A549 (cell line): ENCODE results near the gene TMBIM1. TPM values are rescaled to one million over a fixed set of nuclear protein-coding genes. Genes with fewer than 3 reads are reported as not detected.

Experiments used
- ATAC-seq, 2 experiments: fragments of 200-7000 bp in 1 of 2; fragments of >200 bp in 1 of 2; cut with Nextera tagmentation in 1 of 2; cut with Tn5 transposase in 1 of 2; 3 replicates each; pipeline versions ENCODE4 v1.8.0 to v1.9.1; 2018 to 2020; ENCODE audit warnings: mild to moderate bottlenecking in 1 of 2, moderate library complexity in 1 of 2
- CTCF ChIA-PET: fragments of 300-600 bp; sonication (Branson Sonifier 250); formaldehyde crosslinking; extraction: SDS; loops from one replicate; lab custom pipeline; 2021; ENCODE audit warnings: antibody characterized with exemption, inconsistent platforms; lab: Yijun Ruan, JAX
- POLR2A ChIA-PET: fragments of 350-600 bp; formaldehyde crosslinking; extraction: SDS; loops from one replicate; lab custom pipeline; 2021; ENCODE audit warnings: antibody characterized with exemption, inconsistent platforms; lab: Yijun Ruan, JAX
- DNase-seq, 2 experiments: peaks; one replicate each; pipeline versions ENCODE4 v3.0.0 to v3.0.0-alpha.2; 2011 to 2016; ENCODE audit warnings: low read depth in 1 of 2, low spot score in 1 of 2
- FAIRE-seq: peaks from 2 replicates; lab custom pipeline; 2011; peaks lifted over from hg19 to GRCh38; lab: Jason Lieb, UNC
- H3K27ac ChIP-seq, 2 experiments: fragments of >200 bp; sonication (Bioruptor Twin); formaldehyde crosslinking; 3 replicates each; pipeline ENCODE4 v1.5.1; 2016 to 2017
- H3K4me1 ChIP-seq: fragments of >200 bp; sonication (Bioruptor Twin); formaldehyde crosslinking; 3 replicates; pipeline ENCODE4 v1.6.1; 2016
- H3K4me2 ChIP-seq: fragments of >200 bp; sonication (Bioruptor Twin); formaldehyde crosslinking; 3 replicates; pipeline ENCODE4 v1.6.1; 2016
- H3K4me3 ChIP-seq: fragments of >200 bp; sonication (Bioruptor Twin); formaldehyde crosslinking; 3 replicates; pipeline ENCODE4 v1.5.1; 2016
- H3K9me3 ChIP-seq: fragments of >200 bp; sonication (Bioruptor Twin); formaldehyde crosslinking; 3 replicates; pipeline ENCODE4 v1.6.1; 2016
- BCL3 ChIP-seq: fragments of >200 bp; sonication (Bioruptor Twin); formaldehyde crosslinking; IDR thresholded peaks from 3 replicates; pipeline ENCODE4 v1.6.1; 2016
- CBX2 ChIP-seq: fragments of 200-600 bp; sonication (generic); IDR thresholded peaks from 2 replicates; pipeline ENCODE4 v1.6.1; 2016; ENCODE audit warnings: low read depth, mild to moderate bottlenecking, borderline replicate concordance
- CBX8 ChIP-seq: fragments of 200-600 bp; sonication (generic); IDR thresholded peaks from 2 replicates; pipeline ENCODE4 v1.6.1; 2016
- CEBPB ChIP-seq, 2 experiments: fragments of >200 bp in 1 of 2; sonication (Bioruptor Twin) in 1 of 2; formaldehyde crosslinking in 1 of 2; IDR thresholded peaks; 2 replicates each; pipeline ENCODE4 v1.6.1; 2012 to 2016
- CHD2 ChIP-seq: fragments of 150-350 bp; IDR thresholded peaks from 2 replicates; pipeline ENCODE4 v1.6.1; 2014; ENCODE audit warnings: low read length; ENCODE audit not compliant: partially characterized antibody
- CTCF ChIP-seq: fragments of >200 bp; sonication (Bioruptor Twin); formaldehyde crosslinking; IDR thresholded peaks from 3 replicates; pipeline ENCODE4 v1.5.1; 2016
- EHMT2 ChIP-seq: fragments of 200-600 bp; sonication (generic); IDR thresholded peaks from 2 replicates; pipeline ENCODE4 v1.6.1; 2016; ENCODE audit warnings: antibody characterized with exemption, low read depth, mild to moderate bottlenecking, moderate library complexity
- EP300 ChIP-seq, 2 experiments: fragments of >200 bp; sonication (Bioruptor Twin); formaldehyde crosslinking; IDR thresholded peaks; 2 replicates in 1 of 2; 3 replicates in 1 of 2; pipeline ENCODE4 v1.6.1; 2016 to 2017
- FOSB ChIP-seq: fragments of 250-450 bp; sonication (Bioruptor Pico); IDR thresholded peaks from 2 replicates; pipeline ENCODE4 v1.5.0; 2020; ENCODE audit warnings: mild to moderate bottlenecking, moderate library complexity
- FOXS1 ChIP-seq: fragments of 250-450 bp; sonication (Bioruptor Pico); IDR thresholded peaks from 2 replicates; pipeline ENCODE4 v1.5.0; 2020; ENCODE audit warnings: mild to moderate bottlenecking, moderate library complexity
- HDAC2 ChIP-seq: fragments of 200-600 bp; sonication (generic); IDR thresholded peaks from 2 replicates; pipeline ENCODE4 v1.6.1; 2016
- HEYL ChIP-seq: fragments of 250-450 bp; sonication (Bioruptor Pico); IDR thresholded peaks from 2 replicates; pipeline ENCODE4 v1.8.0; 2021; ENCODE audit warnings: mild to moderate bottlenecking, moderate library complexity
- HOXA7 ChIP-seq: fragments of 250-450 bp; sonication (Bioruptor Pico); IDR thresholded peaks from 2 replicates; pipeline ENCODE4 v1.5.0; 2020; ENCODE audit warnings: mild to moderate bottlenecking, moderate library complexity
- KDM1A ChIP-seq: fragments of 200-600 bp; sonication (generic); IDR thresholded peaks from 2 replicates; pipeline ENCODE4 v1.6.1; 2016; ENCODE audit warnings: low read depth, mild to moderate bottlenecking
- NR3C1 ChIP-seq: fragments of >200 bp; sonication (Bioruptor Twin); formaldehyde crosslinking; IDR thresholded peaks from 3 replicates; pipeline ENCODE4 v1.6.1; 2017
- POLR2A ChIP-seq: IDR thresholded peaks from 2 replicates; pipeline ENCODE4 v1.6.1; 2012; ENCODE audit warnings: mild to moderate bottlenecking, low read length
- POLR2AphosphoS2 ChIP-seq: conservative IDR thresholded peaks from 2 replicates; pipeline ENCODE4 v1.6.1; 2012; ENCODE audit warnings: low read length, improper control_type of control experiment, inconsistent platforms
- RAD21 ChIP-seq, 2 experiments: fragments of >200 bp in 1 of 2; sonication (Bioruptor Twin) in 1 of 2; formaldehyde crosslinking in 1 of 2; IDR thresholded peaks in 1 of 2; conservative IDR thresholded peaks in 1 of 2; 2 replicates in 1 of 2; 3 replicates in 1 of 2; pipeline ENCODE4 v1.6.1; 2012 to 2018; ENCODE audit warnings: inconsistent platforms in 1 of 2
- RCOR1 ChIP-seq: fragments of 150-350 bp; IDR thresholded peaks from 2 replicates; pipeline ENCODE4 v1.6.1; 2014; ENCODE audit warnings: antibody characterized with exemption, low read length, low read depth
- REST ChIP-seq: fragments of 200-600 bp; sonication (generic); IDR thresholded peaks from 2 replicates; pipeline ENCODE4 v1.6.1; 2016; ENCODE audit warnings: antibody characterized with exemption, mild to moderate bottlenecking, moderate library complexity
- RFX5 ChIP-seq: fragments of 450-650 bp; IDR thresholded peaks from 2 replicates; pipeline ENCODE4 v1.7.1; 2014; ENCODE audit warnings: antibody characterized with exemption, mild to moderate bottlenecking, moderate library complexity
- RNF2 ChIP-seq: fragments of 200-600 bp; sonication (generic); IDR thresholded peaks from 2 replicates; pipeline ENCODE4 v1.6.1; 2016; ENCODE audit warnings: low read depth, mild to moderate bottlenecking, antibody characterized with exemption, moderate library complexity, borderline replicate concordance
- TFCP2L1 ChIP-seq: fragments of 250-450 bp; sonication (Bioruptor Pico); IDR thresholded peaks from 2 replicates; pipeline ENCODE4 v1.5.0; 2021; ENCODE audit warnings: mild to moderate bottlenecking
- TP53 ChIP-seq: fragments of 250-450 bp; sonication (Bioruptor Pico); IDR thresholded peaks from 2 replicates; pipeline ENCODE4 v1.5.0; 2021; ENCODE audit warnings: mild to moderate bottlenecking, moderate library complexity
- USF2 ChIP-seq: fragments of 450-650 bp; IDR thresholded peaks from 2 replicates; pipeline ENCODE4 v1.6.1; 2014; ENCODE audit warnings: antibody characterized with exemption
- ZC3H11A ChIP-seq: fragments of 450-650 bp; IDR thresholded peaks from 2 replicates; pipeline ENCODE4 v1.6.1; 2014; ENCODE audit warnings: antibody characterized with exemption, mild to moderate bottlenecking
- ZFP36 ChIP-seq: fragments of 450-650 bp; IDR thresholded peaks from 2 replicates; pipeline ENCODE4 v1.6.1; 2014; ENCODE audit warnings: borderline replicate concordance; ENCODE audit not compliant: partially characterized antibody
- WGBS: methylation state at CpG from one replicate; pipeline ENCODE4 v1.1.6; 2017; ENCODE audit errors: missing lambda C conversion rate; 5-methylcytosine and 5-hydroxymethylcytosine counted together
- polyA plus RNA-seq, 4 experiments: library from polyadenylated mRNA; depleted of rRNA in 3 of 4; stranded (reverse); fragments of >200 nt; fragmentation: RNase III in 1 of 4; extraction: RNeasy Plus Mini Kit Qiagen cat#74134 plus additional on column Dnase treatment in 1 of 4; gene quantifications; 2 replicates in 3 of 4; 3 replicates in 1 of 4; pipeline ENCODE4 v1.2.3, GENCODE V29; 2011 to 2017
- TF ChIP-seq, protein P1 (sequence below): fragments of 150-350 bp; IDR thresholded peaks from 2 replicates; pipeline ENCODE4 v1.6.1; 2014; ENCODE audit warnings: low read depth, mild to moderate bottlenecking, low read length
- TF ChIP-seq, protein P2 (sequence below): IDR thresholded peaks from 2 replicates; pipeline ENCODE4 v1.6.1; 2012

The TMBIM1 gene
- polyA plus RNA-seq, 2 of the 4 experiments (the other 2 are of a cell fraction) = 61.4 to 70.4 TPM

DNA sequence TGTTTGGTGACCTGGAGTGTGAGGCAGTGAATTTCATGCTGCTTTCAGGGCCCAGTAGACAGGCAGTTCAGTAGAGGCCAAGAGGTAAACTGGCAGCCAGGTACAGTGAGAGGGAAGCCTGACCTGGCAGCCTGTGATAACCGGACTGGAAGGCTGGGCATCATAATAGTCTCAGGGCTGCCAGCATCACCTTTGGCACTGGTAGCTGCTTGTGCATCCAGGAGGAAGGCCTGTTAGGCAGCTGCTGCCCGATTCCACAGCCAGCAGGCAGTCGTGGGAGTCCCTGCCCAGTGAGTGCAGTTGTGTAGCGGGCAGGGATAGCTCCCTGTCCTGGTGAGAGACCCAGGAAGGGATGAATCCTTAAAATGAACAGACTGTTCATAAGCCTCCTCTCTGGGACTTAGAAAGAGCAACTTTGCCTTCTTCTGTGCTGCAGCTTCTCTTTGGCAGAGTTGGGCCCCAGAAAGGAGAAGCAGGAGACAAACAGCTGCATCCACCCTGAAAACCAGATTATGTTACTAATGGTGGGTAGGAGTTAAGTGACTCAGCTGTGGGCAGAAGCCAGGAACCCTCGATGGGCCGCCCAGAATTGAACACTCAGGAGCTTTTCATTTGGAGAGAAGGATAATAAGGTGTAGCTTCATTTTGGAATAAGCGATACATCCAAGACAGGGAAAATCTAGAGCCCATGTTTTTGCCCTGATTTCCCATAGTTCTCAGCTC, 39.6 kb downstream of the TMBIM1 start:
- Histone ChIP-seq H3K4me1 (no peaks in the 10 kb centered on the region), H3K9me3 (no peaks in the 10 kb centered on the region), H3K4me3 (no peak overlapping the region), H3K27ac (no peak overlapping the region), H3K4me2 (no peak overlapping the region)
- ATAC-seq (no peak), FAIRE-seq (no peak), DNase-seq (no peak)
- ChIA-PET POLR2A (no interaction called here), CTCF (interaction anchor here (1.1 to 2.7 kb wide), 5 partner anchors 15 to 49 kb away, joined by 3 to 8 read pairs (median 4); partner anchors contain the start of genes AAMP, PNKD and TMBIM1)
- TF ChIP-seq RCOR1 (no peak), CBX8 (no peak), TP53 (CRISPR knock-in tag) (no peak), EHMT2 (no peak), POLR2AphosphoS2 (no peak), KDM1A (no peak), POLR2A (no peak), HEYL (no peak), NR3C1 (no peak), HOXA7 (CRISPR knock-in tag) (no peak), HDAC2 (no peak), CHD2 (no peak), CEBPB (IDR thresholded peaks at IDR 0.05) (no peak), ZC3H11A (no peak)
- TF ChIP-seq, protein P1, sequence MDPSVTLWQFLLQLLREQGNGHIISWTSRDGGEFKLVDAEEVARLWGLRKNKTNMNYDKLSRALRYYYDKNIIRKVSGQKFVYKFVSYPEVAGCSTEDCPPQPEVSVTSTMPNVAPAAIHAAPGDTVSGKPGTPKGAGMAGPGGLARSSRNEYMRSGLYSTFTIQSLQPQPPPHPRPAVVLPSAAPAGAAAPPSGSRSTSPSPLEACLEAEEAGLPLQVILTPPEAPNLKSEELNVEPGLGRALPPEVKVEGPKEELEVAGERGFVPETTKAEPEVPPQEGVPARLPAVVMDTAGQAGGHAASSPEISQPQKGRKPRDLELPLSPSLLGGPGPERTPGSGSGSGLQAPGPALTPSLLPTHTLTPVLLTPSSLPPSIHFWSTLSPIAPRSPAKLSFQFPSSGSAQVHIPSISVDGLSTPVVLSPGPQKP = no peak
- TF ChIP-seq, protein P2, sequence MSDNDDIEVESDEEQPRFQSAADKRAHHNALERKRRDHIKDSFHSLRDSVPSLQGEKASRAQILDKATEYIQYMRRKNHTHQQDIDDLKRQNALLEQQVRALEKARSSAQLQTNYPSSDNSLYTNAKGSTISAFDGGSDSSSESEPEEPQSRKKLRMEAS = no peak
- WGBS = 77% methylated on average over 7 of the region's 7 CpGs

GRCh38 chr2:218249691-218250090, 42.6 kb downstream of the TMBIM1 start:
- Histone ChIP-seq H3K4me2 (no peak overlapping the region), H3K4me3 (no peak overlapping the region), H3K27ac (no peak overlapping the region), H3K4me1 (no peaks in the 10 kb centered on the region), H3K9me3 (no peaks in the 10 kb centered on the region)
- TF ChIP-seq, protein P2 = no peak
- TF ChIP-seq CBX2 = no peak
- no peak for TF ChIP-seq CHD2
- no peak for TF ChIP-seq RAD21 (conservative IDR thresholded peaks at IDR 0.05 in 1 of 2, IDR thresholded peaks at IDR 0.05 in 1 of 2)
- TF ChIP-seq BCL3 = no peak
- TF ChIP-seq CEBPB (IDR thresholded peaks at IDR 0.05) = no peak
- no peak for TF ChIP-seq CTCF
- TF ChIP-seq FOSB (CRISPR knock-in tag) = no peak
- TF ChIP-seq USF2 = no peak
- no peak for TF ChIP-seq FOXS1 (CRISPR knock-in tag)
- TF ChIP-seq RNF2 = no peak
- no peak for TF ChIP-seq NR3C1
- no peak for TF ChIP-seq ZC3H11A
- no peak for TF ChIP-seq RFX5
- no peak for TF ChIP-seq EP300 (IDR thresholded peaks at IDR 0.05)
- no peak for TF ChIP-seq REST
- TF ChIP-seq HEYL = no peak
- TF ChIP-seq ZFP36 = no peak
- TF ChIP-seq TFCP2L1 = no peak
- WGBS = 95% methylated on average over 13 of the region's 13 CpGs
- FAIRE-seq (no peak), ATAC-seq (no peak), DNase-seq (no peak)
- ChIA-PET CTCF (no interaction called here), POLR2A (no interaction called here)
